ENCODE data around the gene NHP2.
A peak's percentile ranks its signal among the peaks of the same experiment; 100 is the strongest.

DNA sequence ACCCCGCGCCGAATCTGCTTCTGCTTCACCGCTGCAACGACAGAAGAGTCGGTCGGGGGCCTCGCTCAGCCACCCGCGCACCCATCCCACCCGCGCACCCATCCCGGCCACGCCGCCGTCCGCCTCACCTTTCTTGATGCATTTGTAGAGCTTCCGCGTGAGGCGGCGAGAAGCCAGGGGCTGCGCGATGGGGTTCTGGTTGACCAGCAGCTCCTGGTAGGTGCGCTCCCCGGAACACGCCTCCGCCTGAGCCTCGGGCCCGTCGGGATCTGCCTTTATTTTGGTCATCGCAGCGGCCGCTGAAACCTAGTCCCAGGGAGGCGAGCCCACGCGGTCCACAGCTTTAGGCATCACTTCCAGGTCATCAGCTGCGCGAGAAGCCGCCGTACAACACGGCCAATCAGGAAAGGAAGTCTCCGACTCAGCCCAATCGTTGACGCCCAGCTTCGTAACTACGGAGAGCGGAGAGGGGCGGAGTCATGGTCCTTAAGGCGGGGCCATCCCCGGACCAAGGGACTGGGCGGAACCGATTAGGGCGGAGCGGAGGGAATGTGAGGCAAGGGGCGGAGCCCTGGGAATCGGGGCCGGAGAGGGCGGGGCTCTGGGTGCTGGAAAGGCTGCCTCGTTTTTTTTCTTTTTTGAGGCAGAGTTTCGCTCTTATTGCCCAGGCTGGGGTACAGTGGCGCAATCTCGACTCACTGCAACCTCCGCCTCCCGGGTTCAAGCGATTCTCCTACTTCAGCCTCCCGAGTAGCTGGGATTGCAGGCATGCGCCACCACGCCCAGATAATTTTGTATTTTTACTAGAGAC is at the start of gene NHP2:
- TF ChIP-seq ATF7 (IDR thresholded peaks at IDR 0.05; ENCODE audit: low read depth) = peak; percentile 35; the same call in 1 of the 2 replicates
- TF ChIP-seq CTCF (IDR thresholded peaks at IDR 0.05 in 2 of 3, conservative IDR thresholded peaks at IDR 0.05 in 1 of 3; ENCODE audit: control insufficient read depth in 2 of 3, extremely low read depth in 1 of 3, insufficient read depth in 1 of 3, low read depth in 3 of 3, low read length in 3 of 3) = no peak
- no peak for TF ChIP-seq TCF3 (IDR thresholded peaks at IDR 0.05; ENCODE audit: borderline replicate concordance, insufficient read depth, low read depth, low read length)
- TF ChIP-seq RELA (IDR thresholded peaks at IDR 0.05; ENCODE audit: borderline replicate concordance, partially characterized antibody) = peak; percentile 5
- no peak; the same call in 1 of the 2 replicates for TF ChIP-seq ZNF207 (IDR thresholded peaks at IDR 0.05; ENCODE audit: borderline replicate concordance)
- TF ChIP-seq, protein P1, sequence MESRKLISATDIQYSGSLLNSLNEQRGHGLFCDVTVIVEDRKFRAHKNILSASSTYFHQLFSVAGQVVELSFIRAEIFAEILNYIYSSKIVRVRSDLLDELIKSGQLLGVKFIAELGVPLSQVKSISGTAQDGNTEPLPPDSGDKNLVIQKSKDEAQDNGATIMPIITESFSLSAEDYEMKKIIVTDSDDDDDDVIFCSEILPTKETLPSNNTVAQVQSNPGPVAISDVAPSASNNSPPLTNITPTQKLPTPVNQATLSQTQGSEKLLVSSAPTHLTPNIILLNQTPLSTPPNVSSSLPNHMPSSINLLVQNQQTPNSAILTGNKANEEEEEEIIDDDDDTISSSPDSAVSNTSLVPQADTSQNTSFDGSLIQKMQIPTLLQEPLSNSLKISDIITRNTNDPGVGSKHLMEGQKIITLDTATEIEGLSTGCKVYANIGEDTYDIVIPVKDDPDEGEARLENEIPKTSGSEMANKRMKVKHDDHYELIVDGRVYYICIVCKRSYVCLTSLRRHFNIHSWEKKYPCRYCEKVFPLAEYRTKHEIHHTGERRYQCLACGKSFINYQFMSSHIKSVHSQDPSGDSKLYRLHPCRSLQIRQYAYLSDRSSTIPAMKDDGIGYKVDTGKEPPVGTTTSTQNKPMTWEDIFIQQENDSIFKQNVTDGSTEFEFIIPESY (IDR thresholded peaks at IDR 0.05) = no peak
- TF ChIP-seq SP1 (IDR thresholded peaks at IDR 0.05; ENCODE audit: low read depth, low read length) = peak; percentile 90
- TF ChIP-seq SMAD1 (IDR thresholded peaks at IDR 0.05; ENCODE audit: low read depth, partially characterized antibody) = no peak
